Embryonic facial prominence (tissue), 1 donor: ENCODE results near the gene SCCPDH.
"Not testable (repeated sequence)": the region's sequence is repeated elsewhere in the genome, so short reads cannot be mapped to it uniquely, and the experiment has no call there.

ENCODE experiments used
- DNase-seq: peaks from one replicate; pipeline ENCODE4 v3.0.0-alpha.2; 2016; ENCODE audit errors: extremely low spot score

SCCPDH gene

DNA sequence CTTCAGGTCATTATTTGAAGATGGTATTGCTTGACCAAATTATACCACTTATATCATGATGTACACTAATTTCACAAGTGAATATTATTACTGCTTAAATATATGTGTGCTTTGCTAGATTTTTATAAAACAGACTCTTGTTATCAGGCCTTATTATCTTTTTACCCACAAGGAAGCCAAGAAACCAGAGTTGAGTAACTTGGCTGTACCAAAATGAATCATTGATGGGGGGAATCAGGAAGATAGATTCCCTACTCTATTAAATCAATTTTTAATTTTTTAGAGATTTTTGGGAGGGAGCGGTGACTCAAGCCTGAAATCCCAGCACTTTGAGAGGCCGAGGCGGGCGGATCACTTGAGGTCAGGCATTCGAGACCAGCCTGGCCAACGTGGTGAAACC lies 16.0 kb upstream of the SCCPDH start:
- DNase-seq: no peak

DNA sequence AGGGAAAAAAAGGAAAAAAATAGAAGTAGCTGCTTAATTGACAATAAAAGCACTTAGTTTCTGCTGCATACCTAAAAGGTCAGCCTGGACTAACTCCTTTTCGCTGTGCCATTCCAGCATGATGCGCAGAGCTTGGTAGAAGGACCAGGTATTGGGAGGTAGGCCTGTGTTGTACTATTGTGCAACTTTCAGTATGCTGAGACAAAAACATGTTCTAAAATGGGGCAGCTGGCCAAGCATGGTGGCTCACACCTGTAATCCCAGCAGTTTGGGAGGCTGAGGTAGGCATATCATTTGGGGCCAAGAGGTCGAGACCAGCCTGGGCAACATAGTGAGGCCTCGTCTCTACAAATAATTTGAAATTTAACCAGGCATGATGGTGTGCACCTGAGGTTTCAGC lies 15.0 kb upstream of the SCCPDH start:
- DNase-seq: no peak

DNA sequence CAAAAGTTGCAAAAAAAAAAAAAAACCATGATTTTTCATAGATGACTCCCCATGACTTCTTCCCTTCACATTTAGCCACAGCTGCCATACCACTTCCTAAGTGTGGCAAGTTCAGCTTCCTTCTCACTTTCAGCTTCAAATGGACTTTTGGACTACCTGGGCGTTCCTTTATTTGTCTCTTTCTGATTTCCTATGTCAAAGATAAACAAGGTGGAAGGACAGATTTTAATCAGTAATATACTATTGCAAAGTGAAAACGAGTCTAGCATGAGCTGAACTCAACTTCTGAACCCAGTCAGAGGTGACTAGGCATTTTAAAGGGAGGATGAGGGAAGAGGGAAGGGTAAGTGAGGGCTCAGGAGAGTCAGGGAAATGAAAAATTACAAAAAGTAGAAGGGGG lies 14.4 kb upstream of the SCCPDH start:
- DNase-seq: no peak

DNA sequence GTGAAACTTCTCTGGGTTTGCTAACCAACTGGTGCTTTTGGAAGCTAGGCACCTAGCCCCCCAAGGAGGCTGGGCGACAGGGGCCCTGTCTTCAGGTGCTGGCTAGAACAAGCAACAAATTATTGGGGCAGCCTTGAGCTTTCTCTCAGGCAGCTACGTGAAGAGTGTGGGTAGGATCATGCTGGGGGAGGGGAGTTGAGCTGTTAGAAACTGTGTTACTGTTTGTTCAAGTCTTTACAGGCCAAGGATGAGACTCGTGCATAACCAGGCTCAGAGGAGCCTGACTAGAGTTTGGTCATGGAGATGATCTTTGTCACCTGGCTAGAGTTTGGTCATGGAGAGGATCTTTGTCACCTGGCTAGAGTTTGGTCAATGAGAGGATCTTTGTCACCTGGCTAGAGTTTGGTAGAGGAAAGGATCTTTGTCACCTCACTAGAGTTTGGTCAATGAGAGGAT lies 12.6 kb upstream of the SCCPDH start:
- DNase-seq: no peak

DNA sequence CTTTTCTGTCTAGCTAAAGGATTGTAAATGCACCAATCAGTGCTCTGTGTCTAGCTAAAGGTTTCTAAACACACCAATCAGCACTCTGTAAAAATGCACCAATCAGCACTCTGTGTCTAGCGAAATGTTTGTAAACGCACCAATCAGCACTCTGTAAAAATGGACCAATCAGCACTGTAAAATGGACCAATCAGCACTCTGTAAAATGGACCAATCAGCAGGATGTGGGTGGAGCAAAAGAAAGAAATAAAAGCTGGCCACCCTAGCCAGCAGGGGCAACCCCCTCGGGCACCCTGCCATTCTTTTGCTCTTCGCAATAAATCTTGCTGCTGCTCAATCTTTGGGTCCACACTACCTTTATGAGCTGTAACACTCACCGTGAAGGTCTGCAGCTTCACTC lies 11.8 kb upstream of the SCCPDH start:
- not testable (repeated sequence) for DNase-seq

DNA sequence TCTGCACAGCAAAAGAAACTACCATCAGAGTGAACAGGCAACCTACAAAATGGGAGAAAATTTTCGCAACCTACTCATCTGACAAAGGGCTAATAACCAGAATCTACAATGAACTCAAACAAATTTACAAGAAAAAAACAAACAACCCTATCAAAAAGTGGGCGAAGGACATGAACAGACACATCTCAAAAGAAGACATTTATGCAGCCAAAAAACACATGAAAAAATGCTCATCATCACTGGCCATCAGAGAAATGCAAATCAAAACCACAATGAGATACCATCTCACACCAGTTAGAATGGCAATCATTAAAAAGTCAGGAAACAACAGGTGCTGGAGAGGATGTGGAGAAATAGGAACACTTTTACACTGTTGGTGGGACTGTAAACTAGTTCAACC lies 4.8 kb upstream of the SCCPDH start:
- not testable (repeated sequence) for DNase-seq

DNA sequence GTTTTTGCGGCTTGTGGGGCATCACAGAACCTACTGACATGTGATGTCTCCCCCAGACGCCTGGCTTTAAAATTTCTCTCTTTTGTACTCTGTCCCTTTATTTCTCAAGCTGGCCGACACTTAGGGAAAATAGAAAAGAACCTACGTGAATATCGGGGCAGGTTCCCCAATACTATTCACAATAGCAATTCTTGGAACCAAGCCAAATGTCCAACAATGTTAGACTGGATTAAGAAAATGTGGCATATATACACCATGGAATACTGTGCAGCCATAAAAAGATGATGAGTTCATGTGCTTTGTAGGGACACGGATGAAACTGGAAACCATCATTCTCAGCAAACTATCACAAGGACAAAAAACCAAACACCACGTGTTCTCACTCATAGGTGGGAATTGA lies 3.4 kb upstream of the SCCPDH start:
- DNase-seq: not testable (repeated sequence)

DNA sequence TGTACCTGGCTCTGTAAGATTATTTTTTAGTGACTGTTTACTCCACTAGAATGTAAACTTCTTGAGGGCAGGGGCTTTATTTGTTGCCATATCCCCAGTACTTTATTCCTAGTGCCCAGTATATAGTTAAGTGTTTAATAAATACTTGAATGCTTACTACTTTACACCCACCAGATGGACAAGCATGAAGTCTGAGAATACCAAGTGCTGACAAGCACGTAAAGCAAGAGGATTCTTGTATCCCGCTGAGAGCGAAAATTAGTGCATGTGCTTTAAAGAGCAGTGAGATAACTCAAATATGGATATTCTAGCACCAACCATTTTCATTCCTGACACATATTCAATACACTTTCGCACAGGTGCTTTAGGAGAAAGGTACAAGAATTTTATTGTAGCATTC lies 1.5 kb upstream of the SCCPDH start:
- DNase-seq: no peak

DNA sequence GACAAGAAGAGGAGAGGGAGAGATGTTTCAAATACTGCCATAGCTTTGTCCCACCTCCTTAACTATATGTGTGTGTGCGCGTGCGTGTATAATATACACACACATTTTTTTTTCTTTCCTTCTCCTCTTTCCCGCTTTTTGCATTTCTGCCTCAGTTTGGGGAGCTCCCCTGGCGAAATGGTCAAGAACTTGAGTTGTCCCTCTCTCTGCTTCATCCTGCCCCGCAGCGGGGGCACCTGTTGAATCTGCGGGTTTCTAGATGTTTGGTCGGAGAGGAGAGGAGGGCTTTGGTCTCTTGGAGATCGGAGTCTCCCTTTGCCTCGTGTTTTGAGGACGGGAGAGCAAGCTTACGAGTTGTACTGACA lies 504 bp downstream of the SCCPDH start:
- peak; percentile 45 for DNase-seq

DNA sequence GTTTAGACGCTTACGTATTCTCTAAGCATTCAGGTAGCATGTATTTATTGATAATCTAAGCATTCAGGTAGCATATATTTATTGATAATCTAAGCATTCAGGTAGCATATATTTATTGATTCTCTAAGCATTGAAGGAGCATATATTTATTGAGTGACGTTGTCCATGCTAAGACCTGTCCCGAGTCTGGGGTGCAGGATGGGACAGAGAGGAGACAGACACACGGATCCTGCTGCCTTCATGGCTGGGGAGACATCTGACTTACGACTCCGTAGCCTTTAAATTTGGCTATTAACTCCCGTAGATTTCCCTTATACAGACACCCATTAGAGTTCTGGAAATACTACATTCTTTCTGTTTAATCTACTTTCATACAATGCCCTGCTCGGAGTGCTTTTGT lies 982 bp downstream of the SCCPDH start:
- no peak for DNase-seq

DNA sequence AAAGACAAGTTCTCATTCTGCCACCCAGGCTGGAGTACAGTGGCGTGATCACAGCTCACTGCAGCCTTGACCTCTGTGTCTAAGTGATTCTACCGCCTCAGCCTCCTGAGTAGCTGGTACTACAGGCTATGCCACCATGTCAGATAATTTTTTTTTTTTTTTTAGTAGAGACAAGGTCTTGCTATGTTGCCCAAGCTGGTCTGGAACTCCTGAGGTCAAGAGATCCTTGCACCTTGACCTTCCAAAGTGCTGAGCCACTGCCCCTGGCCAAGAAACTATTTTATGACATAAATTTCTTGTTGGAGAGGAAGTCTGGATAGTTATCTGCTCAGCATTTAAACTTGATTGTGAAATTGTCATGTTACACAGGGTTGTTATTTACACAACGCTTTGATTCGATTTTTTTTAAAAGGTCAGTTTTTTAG lies 2.1 kb downstream of the SCCPDH start:
- DNase-seq: no peak

DNA sequence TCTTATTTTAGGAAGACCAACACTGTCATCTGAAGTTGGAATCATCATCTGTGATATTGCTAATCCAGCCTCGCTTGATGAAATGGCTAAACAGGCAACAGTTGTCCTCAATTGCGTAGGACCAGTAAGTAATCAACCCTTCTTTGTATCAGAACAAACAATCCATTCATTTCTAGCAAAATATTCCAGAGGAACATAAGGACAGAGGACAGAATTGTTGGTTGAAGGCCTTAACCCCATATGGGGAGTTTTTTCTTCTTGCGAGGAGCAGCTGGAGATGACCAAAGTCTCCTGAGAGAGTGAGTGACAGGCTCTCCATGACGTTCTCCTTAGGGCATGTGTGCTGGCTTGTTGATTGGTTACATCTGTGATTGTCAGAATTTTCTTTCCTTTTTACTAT lies 2.7 kb downstream of the SCCPDH start:
- DNase-seq: no peak

DNA sequence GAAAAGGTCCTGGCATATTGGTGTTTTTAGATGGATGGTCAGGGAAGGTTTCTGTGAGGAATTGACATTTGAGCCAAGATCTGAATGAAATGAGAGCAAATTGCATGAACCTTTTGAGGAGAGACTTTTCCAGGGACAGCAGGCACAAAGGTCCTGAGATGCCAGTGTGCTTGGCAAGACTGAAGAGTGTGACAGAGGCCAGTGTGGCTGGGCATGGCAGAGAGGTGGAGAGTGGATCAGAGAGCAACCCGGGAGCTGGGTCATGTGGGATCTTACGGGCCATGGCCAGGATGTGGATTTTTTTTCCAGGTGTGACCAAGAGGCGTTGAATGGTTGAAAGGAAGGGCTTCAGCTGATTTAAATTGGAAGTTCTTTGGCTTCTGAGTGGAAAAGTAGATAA lies 3.4 kb downstream of the SCCPDH start:
- DNase-seq: no peak

DNA sequence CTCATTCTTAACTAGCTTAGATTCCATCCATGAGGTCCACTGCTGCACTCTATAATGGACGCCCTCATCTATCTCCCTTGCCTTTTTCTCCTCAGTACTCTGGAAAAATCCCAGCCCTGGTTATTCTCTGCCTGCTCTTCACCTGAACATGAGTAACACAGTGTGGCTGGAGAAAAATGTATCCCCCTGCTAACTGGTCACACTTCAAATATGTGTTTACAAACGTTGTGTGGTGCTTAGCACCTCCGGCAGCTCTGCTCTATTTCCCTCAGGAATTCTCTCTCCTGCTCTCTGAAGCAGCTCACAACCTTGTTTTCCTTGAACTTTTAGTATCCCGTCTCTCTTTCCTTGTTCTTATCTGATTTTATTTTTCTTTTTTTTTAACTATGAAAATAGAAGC lies 4.1 kb downstream of the SCCPDH start:
- DNase-seq: no peak

DNA sequence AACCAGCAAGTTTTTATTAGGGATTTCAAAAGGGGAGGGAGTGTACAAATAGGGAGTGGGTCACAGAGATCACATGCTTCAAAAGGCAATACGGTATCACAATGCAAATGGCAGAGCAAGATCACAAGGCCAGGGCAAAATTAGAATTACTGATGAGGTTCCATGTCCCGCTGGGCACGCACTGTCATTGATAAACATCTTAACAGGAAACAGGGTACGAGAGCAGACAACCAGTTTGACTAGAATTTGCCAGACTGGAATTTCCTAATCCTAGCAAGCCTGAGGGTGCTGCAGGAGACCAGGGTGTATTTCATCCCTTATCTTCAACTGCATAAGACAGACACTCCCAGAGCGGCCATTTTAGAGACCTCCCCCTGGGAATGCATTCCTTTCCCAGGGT lies 4.8 kb downstream of the SCCPDH start:
- not testable (repeated sequence) for DNase-seq

DNA sequence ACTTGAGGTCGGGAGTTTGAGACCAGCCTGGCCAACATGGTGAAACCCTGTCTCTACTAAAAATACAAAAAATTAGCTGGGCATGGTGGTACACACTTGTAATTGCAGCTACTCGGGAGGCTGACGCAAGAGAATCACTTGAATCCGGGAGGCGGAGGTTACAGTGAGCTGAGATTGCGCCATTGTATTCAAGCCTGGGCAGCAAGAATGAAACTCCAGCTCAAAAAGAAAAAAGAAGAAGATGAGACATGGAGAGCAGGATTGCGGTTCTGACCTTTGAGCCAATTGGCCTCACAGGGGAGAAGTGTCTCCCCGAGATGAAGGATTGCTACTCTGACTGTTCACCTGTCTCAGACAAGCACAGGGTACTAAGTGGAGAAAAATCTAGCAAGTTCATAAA lies 6.6 kb downstream of the SCCPDH start:
- DNase-seq: no peak

DNA sequence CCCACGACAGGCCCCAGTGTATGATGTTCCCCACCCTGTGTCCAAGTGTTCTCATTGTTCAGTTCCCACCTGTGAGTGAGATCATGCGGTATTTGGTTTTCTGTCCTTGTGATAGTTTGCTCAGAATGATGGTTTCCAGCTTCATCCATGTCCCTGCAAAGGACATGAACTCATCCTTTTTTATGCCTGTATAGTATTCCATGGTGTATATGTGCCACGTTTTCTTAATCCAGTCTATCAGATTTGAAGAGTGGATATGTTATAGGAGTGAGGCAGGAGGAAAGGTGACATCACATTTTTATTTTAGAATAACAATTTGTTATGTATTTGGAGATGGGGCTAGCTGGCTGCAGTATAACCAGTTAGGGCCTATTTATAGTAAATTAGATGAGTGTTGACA lies 7.7 kb downstream of the SCCPDH start:
- not testable (repeated sequence) for DNase-seq

DNA sequence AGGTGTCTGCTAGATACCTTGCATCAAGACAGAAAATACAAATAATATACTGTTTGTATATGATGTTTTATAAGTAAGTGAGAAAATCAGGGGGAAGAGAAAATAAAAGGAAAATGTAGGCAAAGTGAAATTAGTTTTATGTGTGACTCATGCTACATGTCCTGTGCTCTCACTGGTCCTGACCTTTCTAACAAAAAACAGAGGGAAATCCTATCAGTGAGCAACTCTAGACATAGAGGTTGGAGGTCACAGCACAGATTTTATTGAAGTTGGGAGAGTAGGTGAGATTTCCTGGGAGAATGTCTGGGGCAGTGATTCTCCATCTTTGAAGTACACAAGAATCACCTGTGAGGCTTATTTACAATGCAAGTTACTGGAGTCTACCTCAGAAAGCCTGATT lies 9.5 kb downstream of the SCCPDH start:
- DNase-seq: no peak

DNA sequence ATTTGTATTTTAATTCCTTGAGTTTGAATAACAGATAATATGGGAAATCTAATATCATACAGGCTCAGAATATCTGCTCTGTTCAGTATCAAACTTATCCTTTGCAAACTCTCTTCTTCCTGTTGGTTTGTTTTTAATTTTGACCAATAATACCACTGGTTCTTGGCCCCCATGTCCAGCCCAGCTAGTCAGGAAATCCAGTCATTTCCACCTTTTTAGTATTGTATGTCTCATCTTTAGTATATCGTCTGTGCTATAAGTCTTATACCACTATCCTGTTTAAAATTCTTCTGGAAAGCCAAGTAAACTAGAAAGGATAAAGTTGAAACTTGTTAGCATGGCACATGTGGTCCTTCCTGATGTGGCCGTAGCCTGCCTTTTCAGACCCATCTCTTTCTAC lies 10.7 kb downstream of the SCCPDH start:
- DNase-seq: no peak

DNA sequence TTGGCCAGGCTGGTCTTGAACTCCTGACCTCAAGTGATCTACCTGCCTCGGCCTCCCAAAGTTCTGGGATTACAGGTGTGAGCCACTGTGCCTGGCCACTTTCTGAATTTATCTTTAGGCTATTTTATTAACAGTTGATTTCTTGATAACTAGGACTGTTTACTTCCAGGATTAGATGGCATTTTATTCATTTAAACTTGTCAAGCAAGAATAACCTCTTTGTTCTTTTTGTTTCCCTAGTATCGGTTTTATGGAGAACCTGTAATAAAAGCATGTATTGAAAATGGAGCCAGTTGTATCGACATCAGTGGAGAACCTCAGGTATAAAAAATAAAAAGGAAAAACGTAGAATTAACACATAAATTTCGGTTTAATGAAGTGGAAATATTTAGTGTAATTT lies 11.5 kb downstream of the SCCPDH start:
- DNase-seq: no peak

DNA sequence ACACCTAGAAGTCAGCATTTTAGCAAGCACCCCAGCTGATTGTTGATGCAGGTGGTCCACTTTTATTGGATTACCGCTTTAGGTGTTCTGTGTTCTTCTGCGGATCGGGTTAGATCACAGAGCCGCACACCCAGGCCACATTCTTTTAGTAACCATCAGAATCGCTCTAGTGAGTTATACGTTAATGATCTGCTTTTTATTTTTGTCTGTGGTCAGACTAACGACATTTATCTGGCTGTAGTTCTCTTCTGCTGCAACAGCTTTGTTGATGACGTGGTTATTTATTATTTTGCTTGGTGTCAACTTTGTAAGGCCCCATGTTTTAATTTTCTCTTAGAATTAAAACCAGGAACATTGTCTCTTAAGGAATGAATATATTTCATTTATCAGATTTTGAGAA lies 18.2 kb downstream of the SCCPDH start:
- DNase-seq: no peak

DNA sequence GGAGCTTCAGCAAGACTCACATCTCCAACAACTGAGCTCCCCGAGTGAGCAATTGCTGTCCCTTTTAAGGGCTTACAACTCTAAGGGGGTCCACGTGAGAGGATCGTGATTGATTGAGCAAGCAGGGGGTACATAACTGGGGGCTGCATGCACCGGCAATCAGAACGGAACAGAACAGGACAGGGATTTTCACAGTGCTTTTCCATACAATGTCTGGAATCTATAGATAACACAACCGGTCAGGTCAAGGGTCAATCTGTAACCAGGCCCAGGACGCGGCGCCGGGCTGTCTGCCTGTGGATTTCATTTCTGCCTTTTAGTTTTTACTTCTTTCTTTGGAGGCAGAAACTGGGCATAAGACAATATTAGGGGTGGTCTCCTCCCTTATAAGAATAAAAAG lies 21.9 kb downstream of the SCCPDH start:
- DNase-seq: not testable (repeated sequence)

DNA sequence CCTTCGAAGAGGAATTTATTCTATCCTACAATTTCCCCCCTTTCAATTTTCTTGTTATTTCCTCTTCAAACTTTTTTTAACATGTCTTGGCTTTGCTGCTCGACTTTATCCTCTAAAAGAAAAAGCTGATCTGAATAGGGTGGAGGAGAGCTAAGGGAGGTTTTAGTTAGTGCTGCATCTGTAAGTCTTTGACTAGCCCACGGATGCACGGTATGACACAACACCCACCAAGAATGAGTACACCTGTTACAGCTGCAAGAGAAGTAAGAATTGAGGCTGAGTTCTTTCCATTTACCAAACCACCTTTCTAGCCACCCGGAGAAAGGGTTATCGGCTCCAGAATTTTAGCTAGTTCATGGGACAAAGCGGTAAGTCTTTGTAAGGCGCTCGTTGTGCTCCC lies 23.8 kb downstream of the SCCPDH start:
- no peak for DNase-seq

DNA sequence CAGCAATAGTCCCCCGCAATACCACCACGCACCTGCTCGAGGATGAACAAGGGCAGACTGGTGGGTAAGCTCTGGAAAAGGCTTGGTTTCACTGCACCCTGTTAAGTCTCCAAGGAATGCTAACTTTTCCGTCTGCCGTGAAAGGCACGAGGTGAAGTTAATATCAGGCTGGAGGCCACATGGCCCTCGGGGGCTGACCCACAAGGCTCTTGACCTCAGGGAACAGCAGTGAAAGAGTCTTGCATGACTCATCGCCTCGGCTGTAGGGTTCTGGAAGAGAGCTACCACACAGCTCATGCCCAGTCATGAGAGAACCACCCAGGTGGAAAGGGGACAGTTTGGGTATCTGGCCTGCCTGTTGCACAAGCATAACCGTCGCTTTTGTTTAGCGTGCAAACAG lies 24.7 kb downstream of the SCCPDH start:
- no peak for DNase-seq

DNA sequence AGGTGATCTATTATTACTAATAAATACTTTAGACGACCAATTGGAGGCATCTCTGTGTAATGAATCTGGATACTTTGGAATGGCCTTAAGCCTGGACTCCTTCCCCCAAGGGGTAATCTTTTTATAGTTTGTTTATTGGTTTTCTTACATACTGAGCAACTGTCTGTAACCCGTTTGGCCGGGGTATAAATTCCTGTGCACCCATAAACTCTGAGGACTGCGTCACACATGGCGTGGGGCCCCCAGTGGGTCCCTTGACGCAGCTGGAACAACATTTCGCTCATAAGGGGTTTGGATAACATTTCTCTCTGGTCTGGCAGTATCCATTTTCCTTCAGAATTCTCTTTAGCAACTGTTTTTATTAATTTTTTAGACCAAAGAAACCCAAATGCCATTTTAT lies 26.5 kb downstream of the SCCPDH start:
- DNase-seq: no peak
